HG03175 (cell line): ENCODE results near the gene SLC16A13.

Experiments used
- ATAC-seq: cut with Tn5 transposase; IDR thresholded peaks from one replicate; pipeline ENCODE4 v1.9.1; 2021; ENCODE audit warnings: mild to moderate bottlenecking, moderate library complexity; ENCODE audit not compliant: unreplicated experiment

The SLC16A13 gene

DNA sequence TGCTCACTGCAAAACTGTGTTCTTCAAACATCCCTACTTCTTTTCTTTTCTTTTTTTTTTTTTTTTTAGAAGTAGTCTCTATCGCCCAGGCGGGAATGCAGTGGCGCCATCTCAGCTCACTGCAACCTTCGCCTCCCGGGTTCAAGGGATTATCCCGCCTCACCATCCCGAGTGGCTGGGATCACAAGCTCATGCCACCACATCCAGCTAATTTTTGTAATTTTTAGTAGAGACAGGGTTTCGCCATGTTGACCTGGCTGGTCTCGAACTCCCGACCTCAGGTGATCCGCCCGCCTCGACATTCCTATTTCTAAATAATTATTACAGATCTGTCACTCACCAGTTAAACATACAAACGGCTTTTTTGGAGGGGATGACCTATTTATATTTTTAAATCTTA, 24.4 kb upstream of the SLC16A13 start:
- ATAC-seq = no peak

DNA sequence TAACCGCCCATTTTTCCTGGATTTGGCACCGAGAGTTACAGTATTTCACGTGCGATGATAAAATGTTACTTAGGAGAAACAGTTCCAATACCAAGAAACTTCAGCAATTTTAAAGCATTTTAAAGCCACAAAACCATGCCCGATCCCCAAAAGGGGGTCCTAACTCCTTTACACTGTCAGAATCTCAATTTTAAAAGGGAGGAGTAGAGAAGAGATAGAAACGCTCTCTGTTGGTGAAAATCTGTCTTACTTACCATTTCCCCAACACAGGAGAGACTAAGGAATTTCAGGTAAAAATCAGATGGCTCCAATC, 23.9 kb upstream of the SLC16A13 start:
- no peak for ATAC-seq

DNA sequence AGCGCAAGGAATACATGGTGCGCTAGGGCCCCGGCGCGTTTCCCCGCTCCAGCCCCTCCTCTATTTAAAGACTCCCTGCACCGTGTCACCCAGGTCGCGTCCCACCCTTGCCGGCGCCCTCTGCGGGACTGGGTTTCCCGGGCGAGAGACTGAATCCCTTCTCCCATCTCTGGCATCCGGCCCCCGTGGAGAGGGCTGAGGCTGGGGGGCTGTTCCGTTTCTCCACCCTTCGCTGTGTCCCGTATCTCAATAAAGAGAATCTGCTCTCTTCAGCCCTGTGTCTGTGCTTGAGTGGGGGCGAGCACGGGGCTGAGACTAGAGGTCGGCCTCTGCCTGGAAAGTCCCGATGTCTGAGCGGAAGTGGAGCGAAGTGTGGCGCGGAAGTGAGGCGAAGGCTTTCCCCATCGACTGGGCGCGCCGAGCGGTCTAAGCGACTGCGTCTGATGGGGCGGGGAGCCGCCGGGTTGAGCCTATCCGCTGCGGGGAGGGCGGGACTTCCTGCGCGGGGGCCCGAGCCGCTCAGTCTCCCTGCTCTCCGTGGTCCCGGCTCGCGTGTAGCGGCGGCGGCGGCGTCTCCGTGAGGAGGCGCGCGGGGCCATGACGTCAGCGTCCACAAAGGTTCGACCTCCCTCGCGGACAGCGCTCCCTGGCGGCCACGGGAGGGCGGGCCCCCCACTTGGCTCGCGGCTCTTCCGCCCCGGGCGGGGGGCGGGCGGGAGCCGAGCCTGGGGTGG, 21.4 kb upstream of the SLC16A13 start:
- peak; percentile 85 for ATAC-seq

DNA sequence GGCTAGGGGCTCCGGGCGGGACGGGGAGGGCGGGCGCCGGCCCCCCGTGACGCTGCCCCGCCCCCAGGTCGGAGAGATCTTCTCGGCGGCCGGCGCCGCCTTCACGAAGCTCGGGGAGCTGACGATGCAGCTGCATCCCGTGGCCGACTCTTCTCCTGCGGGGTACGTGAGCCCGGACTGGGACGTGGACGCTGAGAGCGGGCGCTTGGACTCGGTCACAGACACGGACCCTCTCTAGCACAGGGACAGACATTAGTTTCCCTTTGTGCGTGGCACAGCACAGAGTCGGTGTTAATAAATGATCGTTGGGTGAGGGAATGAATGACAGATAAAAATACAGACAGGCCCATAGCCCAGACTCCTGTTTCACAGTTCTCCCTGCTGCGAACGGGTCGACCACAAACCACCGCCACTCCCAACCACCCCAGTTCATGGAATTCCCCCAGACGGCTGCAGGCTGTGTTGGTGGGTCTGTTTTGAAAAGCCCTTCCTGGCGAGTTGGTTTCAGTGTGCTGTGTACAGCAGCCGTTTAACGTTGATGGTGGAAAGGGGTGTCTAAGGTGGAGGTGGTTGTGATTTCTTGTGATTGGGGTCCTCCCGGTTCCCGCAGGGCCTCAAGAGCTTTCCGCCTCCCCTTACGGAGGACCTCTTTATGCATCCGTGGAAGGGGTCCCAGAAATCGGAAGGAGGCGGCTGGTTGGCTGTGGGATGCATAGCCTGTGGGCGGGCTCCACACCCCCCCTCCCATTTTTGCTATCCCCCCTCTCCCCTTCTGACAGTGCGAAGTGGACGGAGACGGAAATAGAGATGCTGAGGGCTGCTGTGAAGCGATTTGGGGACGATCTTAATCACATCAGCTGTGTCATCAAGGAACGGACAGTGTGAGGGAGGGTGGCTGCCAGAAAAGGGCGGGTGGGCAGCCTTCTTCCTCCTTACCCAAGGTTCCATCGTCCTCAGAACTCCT, 20.5 kb upstream of the SLC16A13 start:
- peak; percentile 13 for ATAC-seq

DNA sequence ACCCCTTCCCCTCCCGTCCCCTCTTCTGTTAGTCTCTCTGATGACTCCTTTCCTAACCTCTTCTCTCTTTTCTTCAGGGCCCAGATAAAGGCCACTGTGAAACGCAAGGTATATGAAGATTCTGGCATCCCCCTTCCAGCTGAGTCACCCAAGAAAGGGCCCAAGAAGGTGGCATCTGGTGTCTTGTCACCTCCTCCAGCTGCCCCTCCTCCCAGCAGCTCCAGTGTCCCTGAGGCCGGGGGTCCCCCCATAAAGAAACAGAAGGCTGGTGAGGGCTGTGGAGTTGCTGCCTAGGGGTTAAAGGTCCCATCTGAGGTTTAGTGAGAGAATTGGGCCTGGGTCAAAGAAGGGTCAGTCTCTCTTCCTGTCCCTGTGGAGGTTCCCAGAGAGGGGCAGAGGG, 19.4 kb upstream of the SLC16A13 start:
- ATAC-seq = no peak

DNA sequence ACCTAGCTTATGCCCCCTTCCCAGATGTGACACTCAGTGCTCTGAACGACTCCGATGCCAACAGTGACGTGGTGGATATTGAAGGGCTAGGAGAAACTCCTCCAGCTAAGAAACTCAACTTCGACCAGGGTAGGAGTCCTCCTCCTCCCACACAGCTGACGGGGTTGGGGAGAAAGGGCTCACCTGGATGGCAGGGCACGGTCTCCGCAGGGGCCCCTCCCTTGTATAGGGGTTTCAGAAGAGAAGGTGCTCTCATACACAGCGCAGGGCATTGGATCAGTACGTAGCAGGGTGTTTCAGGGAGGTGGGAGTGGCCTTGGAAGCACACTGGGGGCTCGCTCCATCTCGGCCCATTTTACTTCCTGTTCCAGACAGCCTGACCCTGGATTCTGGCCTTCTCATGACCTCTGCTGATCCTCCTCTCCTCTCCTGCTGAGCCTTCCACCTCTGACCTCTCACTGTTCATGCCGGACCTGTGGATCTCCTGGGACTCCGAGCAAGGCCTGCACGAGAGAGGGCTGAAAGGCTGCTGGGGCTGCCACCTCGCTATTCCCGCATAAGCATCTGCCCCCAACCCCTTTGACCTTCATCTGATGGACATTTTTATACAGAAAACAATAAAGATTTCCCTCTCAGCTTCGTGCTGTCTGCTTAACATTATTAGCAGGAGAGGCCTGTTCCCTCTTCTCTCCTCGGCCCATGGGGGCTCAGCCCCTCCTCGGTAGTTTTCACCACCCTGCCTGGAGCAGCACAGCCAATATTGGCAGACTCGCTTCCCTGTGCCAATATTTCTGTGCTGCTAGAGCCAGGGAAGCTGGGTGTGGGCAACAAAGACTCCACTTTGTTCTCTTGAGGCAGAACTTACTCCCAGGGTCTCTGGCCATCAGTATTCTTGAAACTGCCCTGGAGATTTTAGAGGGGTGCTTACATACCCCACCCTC, 18.7 kb upstream of the SLC16A13 start:
- ATAC-seq = no peak

DNA sequence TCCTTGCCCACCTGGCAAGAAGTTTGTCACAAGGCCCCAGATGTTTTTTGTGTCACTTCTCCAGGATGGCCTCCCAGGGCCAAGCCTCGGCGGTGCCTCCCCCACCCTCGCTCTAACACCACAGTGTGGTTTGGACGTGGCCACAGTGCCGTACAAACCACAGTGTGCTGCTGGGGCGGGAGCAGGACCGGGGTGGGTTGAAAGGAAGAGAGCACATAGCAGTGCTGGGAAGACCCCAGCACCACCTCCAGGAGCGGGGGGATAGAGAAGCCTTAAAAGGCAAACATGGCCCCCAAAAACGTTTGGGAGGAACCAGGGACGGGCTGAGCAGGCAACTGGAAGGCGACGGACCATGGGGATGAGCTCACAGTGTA, 18.0 kb upstream of the SLC16A13 start:
- no peak for ATAC-seq

DNA sequence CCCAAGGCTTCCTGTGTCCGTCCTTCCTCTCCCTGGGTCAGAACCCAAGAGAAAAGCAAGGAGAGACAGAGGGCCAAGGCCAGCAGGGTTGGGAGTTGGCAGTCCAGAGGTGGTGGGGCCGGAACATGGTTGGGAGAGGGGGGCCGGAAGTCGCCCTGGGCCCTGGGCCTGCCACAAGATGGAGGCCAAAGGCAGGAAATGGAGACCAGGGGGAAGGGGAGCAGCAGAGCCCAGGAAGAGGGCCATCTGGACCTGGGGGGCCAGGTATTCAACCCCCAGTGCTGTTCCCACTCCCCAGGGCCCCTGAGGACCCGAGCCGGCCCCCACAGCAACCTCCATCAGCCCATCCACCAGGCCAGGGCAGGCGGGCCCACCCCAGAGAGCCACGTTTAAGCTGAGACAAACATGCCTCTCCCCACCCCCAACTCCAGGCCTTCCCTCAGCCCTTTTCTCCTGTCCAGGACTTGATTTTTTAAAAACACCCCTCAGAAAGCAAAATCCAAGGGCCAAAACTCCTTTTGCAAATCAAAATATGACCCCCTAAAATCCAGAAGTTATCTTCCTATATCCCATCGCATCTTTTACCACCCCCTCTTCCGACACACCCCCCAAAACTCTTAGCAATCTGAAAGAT, 17.4 kb upstream of the SLC16A13 start:
- no peak for ATAC-seq

DNA sequence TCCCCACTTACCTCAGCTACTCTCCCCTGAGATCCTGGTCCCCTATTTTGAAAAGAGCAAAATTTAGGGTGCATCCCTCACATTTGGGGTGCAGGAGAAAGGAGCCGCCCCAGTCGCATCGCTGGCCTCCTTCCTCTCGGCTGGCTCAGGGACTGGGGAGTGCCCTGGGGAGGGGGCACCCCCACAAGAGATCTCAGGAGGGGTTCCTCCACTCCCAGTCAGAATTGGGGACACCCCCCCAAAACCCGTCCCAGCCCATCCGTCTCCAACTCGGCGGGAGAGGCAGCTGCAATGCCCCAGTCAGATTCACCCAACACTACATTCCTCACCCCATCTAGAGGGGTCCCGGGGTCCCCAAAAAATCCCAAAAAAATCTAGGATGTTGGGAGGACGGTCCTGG, 16.4 kb upstream of the SLC16A13 start:
- ATAC-seq = no peak

DNA sequence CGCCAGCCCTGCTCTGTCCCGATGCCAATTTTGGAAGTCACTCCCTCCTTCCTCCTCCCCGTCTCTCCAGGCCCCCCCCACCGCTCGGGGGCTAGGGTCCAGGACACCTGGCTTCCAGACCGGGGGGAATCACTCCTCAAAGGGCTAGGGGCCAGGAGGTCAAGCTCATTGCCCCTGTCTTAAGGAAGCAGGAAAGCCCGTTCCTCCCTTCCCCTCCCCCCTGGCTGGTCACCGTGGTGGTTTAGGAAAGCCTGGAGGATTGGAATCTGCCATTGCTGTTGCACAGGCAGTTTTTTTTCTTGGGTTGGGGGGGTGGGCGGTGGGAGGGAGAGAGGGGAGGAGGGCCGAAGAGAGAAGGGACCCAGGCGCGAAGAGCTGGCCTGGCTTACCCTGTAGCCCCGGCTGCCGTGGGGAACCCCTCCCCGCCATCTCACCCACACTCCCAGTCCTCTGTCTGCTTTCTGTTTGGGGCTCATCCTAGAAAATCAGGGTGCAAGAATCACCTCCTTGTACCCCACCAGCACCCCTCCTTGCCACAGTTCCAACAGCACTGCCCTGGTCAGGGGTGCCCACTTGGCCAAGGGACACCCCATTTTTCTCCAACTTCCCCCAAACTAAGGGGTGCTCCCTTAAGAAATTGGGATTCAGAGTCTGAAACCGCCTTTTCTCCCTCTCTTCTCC, 15.8 kb upstream of the SLC16A13 start:
- ATAC-seq = no peak

DNA sequence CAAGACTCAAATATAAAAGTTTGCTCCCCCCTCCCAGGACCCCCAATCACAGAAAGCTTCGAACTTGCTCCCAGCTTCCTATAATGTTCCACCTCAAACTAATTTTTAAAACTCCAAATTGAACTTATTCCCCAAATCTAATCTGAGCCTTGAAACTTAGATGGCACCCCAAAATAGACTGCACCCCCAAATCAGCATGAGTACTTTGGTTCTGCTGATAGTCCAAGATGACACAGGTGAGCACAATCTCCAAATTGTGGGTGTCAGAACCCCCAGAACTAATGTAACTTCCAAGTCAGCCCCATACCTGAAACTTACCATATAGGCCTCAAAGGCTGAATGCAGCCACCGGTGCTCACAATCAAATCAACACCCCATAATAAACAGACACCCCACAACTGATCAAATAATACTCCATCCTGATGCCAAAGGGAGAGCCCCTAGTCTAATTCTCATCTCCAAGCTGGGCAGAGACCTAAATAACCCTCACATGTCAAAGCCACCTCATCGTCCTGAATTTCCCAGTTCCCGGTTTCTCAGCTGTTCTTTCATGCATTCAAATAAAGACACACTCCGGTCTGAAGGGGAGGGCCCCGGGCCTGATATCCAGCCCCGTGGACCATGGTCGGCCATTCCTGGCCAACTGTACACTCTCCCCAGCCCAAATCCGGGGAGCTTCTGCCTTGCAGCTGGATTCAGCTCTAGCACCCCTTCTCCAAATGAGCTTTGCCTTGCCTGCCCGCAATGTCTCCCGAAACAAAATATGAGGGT, 14.7 kb upstream of the SLC16A13 start:
- no peak for ATAC-seq

DNA sequence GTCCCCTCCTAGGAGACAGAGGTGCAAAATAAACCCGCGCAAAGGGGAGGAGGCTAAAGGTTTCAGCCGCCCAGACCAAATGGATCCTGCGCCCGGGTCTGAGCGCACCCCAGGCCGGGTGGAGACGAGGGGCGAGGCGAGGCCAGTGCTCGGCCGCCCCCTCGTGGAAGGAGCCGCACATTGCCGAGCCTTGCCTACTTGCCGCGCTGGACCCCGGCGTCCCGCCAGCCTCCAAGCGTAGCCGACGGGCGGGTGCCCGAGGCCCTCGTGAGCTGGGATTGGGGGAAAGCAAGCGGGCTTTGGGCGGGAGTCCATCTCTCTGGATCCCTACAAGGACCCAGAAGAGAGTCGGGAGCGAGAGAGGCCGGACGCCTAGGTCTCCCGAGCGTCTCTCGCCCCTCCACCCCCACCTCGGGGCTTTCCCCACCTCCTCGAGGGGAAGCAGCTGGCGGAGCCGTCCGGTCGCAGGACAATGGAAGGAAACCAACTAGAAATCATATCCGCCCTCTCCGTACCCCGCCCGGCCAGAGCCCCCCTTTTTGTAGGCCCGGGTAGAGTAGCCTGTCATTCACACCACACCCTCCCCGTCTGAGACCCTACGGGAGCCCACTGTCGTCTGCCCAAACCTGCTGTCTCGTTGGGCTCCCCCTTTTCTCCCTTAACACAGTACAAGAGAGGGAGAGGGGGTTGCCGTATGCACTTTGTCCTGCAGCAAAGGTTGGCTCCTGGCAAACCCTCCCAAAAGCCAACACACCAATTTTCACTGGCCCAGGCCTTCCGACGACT, 13.6 kb upstream of the SLC16A13 start:
- peak; percentile 70 for ATAC-seq

DNA sequence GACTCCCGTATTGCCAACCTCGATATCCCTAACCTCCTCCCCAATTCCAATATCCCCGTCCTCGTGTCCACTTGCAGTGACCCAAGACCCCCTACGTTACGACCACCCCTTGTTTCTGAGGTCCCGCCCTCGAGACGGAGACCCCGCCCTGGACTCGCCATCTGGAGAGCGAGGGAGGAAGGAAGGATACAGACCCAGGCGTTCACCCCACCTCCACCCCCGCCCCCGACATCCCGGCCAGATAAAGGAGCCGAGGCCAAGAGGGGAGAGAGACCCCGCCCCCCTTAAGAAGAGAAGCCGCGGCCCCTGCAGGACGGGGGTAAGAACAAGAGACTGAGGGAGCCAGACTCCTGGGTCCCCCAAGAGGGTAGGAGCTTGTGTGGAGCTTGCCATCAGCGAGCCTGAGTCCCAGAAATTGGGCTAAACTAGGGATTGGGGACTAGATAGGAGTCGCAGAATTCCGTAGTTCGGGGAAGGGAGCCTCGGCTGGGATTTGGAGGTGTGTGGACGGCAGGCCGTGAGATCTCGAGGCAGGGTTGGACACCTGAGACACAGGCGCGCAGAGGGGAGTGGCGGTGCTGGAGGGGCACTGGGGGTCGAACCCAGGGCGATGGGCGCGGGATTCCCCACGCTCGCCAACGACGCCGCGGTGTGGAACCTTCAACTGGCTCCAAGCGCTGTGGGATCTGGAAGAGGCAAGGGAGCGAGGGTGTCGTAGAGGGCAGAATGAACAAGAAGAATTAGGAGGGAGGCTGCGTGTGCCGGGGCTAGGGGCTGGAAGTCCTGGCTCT, 12.8 kb upstream of the SLC16A13 start, which contains the start of gene BCL6B:
TSS of gene BCL6B (plus strand) at position 270 of the 791 bp plus-strand sequence. CDS start 622 bp downstream, outside the sequence.
- ATAC-seq = no peak

DNA sequence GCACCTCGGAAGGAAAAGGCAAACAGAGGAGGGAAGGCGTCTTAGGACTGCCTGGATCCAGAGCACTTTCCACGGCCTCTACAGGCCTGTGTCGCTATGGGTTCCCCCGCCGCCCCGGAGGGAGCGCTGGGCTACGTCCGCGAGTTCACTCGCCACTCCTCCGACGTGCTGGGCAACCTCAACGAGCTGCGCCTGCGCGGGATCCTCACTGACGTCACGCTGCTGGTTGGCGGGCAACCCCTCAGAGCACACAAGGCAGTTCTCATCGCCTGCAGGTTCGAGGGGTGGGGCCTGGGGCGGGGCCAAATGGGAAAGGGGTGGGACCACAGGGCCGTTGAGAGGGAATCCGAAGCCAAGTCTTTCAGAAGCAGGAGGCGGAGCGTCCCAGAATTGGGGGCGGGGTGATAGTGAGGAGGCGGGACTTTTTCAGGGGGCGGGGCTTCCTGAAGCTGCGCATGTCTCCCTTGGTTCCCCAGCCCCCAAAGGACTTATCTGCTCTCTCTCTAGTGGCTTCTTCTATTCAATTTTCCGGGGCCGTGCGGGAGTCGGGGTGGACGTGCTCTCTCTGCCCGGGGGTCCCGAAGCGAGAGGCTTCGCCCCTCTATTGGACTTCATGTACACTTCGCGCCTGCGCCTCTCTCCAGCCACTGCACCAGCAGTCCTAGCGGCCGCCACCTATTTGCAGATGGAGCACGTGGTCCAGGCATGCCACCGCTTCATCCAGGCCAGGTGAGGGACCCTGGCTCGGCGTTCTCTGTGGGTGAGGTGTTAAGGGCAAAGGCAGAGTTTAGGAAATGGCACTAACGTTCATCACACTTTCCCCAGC, 12.0 kb upstream of the SLC16A13 start:
- ATAC-seq = no peak

DNA sequence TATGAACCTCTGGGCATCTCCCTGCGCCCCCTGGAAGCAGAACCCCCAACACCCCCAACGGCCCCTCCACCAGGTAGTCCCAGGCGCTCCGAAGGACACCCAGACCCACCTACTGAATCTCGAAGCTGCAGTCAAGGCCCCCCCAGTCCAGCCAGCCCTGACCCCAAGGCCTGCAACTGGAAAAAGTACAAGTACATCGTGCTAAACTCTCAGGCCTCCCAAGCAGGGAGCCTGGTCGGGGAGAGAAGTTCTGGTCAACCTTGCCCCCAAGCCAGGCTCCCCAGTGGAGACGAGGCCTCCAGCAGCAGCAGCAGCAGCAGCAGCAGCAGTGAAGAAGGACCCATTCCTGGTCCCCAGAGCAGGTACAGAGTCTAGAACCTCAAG, 11.4 kb upstream of the SLC16A13 start:
- ATAC-seq = no peak

DNA sequence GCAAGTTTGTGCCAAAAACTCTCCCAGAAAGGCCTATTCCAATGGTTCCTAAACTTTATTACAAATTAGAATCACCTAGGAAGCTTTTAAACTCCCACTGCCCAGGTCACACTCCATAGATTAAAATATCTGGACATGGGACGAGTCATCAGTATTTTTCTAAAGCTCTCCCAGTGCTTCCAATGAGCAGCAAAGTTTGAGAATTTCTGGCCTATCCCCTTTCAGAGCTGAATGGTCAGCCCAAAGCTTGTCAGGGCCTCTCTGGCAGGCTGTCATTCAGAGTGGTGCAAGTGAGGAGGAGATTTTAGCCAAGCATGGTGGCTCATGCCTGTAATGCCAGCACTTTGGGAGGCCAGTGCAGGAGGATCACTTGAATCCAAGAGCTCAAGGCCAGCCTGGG, 10.6 kb upstream of the SLC16A13 start:
- ATAC-seq = no peak
